GM18873 (cell line): ENCODE data around the gene STXBP2.

Source experiments
- ATAC-seq: cut with Tn5 transposase; IDR thresholded peaks from one replicate; pipeline ENCODE4 v1.9.1; 2021; ENCODE audit warnings: mild to moderate bottlenecking, moderate library complexity, moderate number of reproducible peaks; ENCODE audit not compliant: unreplicated experiment, low FRiP score

STXBP2 gene

DNA sequence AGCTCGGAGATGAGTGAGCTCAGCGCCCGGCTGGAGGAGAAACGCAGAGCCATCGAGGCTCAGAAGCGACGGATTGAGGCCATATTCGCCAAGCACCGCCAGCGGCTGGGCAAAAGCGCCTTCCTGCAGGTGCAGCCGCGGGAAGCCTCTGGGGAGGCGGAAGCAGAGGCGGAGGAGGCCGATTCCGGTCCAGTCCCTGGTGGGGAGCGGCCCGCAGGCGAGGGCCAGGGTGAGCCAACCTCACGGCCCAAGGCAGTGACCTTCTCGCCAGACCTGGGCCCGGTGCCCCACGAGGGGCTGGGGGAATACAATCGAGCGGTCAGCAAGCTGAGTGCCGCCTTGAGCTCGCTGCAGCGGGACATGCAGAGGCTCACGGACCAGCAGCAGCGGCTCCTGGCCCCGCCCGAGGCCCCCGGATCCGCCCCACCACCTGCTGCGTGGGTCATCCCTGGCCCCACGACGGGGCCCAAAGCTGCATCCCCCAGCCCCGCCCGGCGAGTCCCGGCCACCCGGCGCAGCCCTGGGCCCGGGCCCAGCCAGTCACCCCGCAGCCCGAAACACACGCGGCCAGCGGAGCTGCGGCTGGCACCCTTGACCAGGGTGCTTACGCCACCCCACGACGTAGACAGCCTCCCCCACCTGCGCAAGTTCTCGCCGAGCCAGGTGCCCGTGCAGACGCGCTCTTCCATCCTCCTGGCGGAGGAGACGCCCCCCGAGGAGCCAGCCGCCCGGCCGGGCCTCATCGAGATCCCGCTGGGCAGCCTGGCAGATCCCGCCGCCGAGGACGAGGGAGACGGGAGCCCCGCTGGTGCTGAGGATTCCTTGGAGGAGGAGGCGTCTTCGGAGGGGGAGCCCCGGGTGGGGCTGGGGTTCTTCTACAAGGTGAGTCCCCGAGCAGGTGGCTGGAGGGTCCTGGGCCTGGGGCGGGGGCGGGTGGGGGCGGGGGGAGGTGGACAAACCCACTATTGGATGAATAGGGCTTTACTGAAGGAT is 24.3 kb upstream of the STXBP2 start:
- ATAC-seq = no peak

DNA sequence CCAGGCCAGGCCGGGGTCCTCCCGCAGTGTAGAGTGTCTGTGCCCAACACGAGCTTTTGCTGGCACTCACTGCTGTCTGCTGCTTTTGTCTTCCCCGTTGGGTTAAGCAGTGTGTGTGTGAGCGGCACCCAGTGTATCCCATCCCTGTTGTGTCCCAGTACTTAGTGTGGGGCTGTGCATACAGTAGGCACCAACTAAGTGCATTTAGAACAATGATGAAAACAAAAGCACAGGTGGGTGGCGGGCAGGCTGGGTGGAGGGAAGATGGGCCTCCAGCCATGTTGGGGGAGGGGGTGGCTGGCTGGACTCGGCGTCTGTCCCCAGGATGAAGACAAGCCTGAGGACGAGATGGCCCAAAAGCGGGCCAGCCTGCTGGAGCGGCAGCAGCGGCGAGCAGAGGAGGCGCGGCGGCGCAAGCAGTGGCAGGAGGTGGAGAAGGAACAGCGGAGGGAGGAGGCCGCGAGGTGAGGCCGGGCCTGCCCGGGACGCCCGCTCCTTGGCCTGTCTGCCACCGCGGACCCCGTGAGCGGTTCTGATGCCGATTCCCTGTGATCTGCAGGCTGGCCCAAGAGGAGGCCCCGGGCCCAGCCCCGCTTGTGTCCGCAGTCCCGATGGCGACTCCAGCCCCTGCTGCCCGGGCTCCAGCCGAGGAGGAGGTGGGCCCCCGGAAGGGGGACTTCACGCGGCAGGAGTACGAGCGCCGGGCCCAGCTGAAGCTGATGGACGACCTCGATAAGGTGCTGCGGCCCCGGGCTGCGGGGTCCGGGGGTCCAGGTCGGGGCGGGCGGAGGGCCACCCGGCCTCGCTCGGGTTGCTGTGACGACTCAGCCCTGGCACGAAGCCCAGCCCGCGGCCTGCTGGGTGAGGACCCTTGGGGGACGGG is 21.8 kb upstream of the STXBP2 start:
- ATAC-seq = no peak

DNA sequence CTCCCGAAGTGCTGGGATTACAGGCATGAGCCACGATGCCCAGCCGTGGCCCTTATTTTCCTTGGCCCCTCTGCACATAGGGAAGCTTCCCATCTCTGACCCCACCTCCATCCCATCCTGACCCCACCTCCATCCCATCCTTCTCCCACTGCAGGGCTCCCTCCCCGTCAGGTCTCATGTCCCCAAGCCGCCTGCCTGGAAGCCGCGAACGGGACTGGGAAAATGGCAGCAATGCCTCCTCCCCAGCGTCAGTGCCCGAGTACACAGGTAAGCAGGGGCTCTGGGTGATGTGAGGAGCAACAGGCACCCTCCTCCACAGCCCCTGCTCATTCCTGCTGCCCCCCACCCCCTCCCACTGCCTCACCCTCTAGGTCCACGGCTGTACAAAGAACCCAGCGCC is 19.7 kb upstream of the STXBP2 start:
- no peak for ATAC-seq

DNA sequence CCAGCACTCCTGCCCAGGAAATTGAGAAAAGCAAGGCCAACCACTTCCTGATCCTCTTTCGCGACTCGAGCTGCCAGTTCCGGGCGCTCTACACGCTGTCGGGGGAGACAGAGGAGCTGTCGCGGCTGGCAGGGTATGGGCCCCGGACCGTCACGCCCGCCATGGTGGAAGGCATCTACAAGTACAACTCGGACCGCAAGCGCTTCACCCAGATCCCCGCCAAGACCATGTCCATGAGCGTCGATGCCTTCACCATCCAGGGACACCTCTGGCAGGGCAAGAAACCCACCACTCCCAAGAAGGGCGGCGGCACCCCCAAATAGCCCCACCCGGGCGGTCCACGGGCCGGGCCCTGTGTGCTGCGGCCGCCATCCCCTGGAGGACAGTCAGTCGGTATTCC is 19.2 kb upstream of the STXBP2 start:
- no peak for ATAC-seq

DNA sequence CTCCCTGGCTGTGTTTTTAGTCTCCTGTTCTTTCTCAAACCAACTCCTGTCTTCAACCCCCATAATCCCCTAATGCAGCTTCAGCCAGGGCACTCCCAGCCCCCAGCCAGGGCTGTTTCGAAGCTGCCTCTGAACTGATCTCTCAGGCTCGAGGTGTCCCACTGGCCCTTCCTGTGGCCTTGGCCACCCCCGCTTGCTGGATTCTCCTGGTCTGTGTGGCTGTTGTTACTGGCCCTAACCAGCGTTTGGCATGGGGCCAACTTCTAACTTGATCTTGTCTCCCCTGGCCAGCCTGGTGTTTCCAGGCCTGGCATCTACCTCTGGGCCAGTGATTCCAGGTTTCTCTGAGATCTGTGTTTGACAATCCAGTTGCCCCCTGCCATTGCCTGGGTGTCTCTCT is 18.6 kb upstream of the STXBP2 start:
- ATAC-seq = no peak

DNA sequence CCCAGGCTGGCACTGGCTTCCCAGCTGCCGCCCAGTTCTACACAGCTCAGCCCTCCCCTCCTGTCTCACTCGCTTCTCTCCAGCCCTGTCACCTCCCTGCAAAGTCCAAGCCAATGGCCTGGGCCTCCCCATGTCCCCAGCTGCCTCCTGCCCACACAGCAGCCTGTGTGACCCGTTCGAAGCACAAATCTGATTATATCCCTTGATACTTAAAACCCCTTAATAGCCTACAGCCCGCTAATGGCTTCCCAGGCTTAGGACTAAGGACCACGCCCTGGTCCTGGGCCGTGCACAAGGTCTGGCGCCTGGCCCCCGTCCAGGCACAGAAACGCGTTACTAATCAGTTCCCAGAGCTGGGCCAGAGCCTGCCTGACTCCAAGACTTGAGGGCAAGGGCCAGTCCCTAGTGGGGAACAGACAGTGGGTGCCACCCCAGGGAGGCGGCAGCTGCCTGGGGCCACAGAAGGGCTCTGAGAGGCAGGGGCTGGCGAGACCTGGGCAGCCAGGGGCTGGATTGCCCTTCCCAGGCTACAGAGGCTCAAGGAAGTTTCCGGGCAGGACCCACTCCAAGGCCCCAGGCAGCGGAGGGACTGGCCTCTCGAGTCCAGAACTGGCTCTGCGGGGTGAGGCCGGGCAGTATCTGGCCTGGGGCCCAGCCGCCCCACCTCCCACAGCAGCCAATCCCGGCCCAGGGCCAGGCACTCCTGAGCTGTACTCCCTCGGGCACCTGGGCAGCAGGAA is 18.0 kb upstream of the STXBP2 start:
- ATAC-seq = no peak

DNA sequence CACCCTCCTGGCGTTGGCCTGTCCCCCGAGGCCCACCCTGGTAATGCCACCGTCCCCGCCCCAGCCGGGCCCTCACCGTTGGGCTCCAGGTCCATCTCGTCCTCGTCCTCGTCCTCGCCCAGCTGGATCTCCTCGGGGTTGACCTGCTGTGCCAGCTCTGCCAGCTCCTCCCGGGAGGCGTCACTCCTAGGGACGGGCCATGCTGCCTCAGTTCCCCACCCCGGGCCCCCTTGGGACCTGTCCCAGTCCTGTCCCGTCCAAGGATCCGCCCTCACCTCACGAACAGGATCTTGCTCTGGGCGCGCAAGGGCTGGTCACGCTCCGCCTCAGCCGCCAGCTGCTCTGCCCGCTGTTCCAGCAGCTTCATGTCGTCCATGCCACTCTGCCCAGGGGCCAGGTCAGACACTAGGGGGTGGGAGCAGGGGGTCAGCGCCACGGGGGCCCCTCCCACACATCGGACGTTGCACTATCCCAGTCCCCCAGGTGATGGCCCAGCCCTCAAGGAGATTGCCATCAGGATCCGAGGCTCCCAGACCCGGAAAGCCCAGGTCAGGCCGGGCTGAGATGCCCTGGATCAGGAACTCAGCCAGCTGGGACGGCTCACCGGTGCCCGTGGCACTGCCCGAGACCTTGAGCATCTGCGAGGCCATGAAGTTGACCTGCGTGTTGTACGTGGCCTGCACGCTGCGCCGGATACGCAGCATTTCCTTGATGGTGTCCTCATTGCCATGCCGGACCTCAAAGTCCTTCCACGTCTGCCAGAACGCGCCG is 17.1 kb upstream of the STXBP2 start:
- ATAC-seq = no peak

DNA sequence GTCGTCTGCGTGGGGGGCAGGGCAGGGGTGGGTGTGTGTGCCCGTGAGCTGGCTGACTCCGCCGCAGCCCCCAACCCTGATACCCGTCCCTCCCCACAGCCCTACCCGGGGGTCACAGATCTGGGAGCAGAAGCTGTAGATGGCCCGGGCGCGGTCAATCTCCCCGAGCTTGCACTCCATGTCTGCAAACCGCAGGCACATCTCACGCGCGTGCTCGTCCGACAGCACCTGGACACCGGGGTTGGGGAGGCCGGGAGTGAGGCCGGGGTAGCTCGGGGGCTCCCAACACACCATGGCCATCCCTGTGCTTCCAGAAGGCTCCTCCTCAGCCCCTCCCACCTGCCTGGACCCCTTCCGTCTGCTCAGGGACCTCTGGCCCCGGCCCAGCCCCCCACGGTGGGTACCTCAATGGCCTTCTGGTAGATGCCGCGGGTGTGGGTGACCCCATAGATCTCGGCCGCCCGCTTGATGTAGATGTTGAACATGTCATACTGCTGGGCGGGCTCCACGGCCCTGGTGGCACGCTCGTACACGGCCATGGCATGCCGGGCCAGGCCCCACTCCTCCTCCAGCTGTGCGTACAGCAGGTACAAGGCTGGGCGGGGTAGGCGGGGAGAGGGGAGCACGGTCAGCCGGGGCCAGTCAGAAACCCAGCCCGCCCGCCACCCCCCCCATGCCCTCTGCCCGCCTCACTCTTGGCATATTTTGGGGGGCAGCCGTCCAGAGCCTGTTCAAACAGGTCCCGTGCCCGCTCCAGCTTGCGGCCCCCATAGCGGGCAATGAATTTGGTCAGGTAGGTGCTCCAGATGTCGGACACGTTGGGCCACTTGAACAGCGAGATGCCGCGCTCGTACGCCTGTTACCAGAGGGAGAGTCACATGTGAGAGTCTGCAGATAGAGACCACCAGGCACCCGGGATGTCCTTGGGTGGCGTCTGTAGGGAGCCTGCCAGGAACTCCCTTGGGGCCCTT is 16.2 kb upstream of the STXBP2 start:
- ATAC-seq = no peak

DNA sequence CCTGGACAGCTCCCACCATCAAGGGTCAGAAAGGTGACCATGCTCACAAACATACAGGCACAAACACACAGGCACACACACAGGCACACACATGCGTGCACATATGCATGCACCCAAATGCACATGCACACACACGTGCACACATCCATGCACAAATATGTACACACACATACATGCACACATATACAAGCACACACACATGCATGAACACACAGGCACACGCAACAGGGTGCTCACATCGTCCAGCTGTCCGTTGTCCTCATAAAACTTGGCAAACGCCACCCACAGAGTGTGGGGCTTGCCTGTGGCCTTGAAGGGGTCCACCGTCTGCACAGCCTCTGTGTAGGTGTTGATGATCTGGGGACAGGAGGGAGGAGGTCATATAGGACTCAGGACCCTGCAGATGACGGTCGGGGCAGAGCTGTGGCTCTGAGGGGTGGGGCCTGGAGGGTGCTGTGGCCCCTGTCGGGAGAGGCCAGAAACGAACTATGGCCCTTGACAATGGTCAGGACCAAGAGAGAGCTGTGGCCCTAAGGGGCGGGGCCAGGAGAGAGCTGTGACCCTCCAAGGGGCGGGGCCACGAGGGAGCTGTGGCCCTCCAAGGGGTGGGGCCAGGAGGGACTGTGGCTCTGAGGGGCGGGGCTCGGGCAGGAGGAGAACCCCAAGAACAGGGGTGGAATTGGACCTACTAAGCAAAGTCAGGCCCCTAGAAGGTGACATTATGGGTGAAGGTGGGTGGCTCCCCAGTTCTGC is 13.8 kb upstream of the STXBP2 start:
- no peak for ATAC-seq

DNA sequence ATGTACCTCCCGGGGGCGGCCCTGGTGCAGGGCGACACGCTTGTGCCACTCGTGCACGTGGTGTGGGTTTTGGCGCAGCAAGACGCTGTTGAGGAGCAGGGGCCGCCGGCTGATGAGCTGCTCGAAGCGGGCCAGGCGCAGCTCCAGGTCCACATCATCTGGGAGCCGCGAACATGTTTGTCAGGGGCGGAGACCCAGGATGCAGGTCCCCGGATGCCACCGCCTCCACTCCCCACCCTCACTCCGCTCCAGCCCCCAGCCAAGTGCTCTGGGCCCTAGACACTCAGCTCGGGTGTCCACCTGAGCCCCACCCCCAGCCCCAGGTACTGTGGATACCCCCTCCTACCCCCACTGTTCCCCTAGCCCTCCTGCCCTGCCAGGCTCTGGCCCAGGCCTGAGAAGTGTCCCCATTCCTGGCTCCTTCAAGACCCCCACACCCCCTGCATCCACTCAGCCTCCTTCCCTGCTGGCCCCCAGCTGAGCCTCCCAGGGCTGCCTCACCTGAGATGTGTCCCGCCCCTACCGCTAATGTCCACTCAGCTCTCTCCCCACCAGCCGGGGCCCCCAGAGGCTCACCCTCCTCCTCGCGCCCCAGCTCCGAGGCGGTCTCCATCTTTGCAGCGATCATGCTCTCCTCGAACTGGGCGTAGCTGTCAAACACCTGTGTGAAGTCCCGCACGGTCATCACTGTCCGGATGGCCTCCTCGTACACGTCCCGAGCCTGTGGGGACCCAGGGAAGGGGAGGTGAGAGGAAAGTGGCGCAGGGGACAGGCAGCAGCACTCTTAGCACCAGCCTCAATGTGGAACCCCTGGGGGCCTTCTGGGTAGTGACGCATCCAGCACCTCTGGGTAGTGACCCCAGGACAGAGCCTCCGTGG is 12.9 kb upstream of the STXBP2 start:
- no peak for ATAC-seq

DNA sequence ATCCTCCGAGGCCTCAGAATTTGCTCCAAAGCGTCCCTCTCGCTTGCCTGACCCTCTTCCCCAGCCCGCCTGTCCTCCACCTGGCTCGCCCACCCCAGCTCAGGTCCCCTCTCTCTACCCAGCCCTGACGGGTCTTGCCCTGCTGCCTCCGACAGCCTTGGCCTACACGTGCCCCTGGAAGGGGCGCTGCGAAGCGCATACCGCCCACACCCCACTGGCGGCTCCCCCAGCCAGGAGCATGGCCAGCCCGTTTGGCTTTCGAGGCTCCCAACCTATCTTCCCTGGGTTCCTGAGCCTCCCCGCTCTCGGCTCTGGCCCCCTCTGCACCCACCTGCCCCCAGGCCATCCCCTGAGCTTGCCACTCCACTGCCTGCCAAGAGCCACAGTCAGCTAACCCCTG is 12.1 kb upstream of the STXBP2 start:
- no peak for ATAC-seq

DNA sequence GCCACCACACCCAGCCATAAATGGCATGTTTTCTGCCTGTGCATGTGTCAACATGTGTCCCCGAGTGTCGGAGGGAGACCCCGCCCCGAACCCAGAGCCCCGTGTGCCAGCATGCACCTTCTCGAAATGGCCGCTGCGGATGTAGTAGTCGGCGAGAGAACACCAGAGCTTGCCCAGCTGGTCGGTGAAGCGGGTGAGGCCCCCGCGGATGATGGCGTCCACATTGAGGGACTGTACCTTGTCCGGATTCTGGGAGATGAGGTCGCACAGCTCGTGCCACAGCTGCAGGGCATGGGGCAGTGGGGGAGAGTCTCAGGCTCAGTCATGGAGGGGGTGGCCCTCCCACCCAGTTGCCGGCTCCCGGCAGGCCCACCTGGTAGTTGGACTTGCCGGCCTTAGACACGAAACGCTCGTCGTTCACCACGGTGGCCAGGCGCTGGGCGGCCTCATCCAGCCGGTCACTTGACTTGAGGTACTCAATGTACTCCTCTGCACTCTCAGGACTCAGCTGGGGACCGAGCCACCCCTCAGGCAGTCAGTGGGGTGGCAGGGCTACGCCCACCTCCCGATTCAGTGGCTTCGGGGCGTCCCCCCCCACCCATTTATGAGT is 11.0 kb upstream of the STXBP2 start:
- no peak for ATAC-seq

DNA sequence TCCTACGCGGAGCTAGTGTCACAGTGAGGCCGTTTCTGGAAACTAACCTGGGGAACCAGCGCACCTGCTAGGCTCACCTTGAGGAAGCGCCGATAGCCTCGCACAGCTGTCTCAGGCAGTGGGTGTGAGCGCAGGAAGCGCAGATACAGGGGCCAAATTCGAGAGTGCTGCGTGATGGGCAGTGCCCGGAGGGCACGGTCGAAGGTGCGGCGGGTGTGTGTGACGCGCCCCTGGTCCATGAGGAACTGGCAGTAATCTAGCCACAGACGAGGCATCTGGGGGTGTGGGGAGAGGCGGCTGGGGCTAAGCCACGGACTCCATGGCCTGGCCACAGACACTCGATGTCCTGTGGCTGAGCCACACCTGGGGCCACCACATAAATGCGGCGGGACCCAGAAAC is 9.7 kb upstream of the STXBP2 start:
- ATAC-seq = no peak

DNA sequence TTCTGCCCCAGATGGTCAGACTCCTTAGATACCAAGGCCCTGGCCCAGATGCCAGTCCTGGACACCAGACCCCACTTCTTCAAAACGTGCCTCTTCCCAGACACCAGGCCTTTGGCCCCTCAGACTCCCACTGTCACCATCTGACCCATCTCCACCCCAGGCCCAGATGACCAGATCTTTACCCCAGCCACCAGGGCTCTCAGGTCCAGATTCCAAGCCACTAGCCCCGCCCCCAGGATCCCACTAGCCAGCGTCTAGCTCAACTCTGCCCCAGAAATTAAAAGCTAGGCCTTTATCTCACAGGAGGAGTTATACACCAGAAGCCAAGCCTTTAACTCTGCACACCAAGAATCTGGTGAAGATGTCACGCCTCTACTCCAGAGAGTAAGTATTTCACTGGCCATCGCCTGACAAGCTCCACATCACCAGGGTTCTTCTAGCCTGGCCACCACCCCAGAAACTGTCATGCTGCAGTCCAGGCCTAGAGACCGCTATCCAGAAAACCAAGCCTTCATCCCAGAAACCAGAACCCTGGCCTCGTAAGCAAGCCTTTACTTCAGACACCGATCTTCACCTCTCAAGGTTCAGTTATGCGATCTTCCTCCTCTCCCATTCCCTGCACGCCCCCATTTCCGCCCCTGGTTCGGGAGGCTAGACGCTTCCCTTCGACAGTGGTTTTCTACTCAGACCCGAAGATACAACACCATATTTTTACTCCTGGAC is 8.2 kb upstream of the STXBP2 start:
- ATAC-seq = no peak

DNA sequence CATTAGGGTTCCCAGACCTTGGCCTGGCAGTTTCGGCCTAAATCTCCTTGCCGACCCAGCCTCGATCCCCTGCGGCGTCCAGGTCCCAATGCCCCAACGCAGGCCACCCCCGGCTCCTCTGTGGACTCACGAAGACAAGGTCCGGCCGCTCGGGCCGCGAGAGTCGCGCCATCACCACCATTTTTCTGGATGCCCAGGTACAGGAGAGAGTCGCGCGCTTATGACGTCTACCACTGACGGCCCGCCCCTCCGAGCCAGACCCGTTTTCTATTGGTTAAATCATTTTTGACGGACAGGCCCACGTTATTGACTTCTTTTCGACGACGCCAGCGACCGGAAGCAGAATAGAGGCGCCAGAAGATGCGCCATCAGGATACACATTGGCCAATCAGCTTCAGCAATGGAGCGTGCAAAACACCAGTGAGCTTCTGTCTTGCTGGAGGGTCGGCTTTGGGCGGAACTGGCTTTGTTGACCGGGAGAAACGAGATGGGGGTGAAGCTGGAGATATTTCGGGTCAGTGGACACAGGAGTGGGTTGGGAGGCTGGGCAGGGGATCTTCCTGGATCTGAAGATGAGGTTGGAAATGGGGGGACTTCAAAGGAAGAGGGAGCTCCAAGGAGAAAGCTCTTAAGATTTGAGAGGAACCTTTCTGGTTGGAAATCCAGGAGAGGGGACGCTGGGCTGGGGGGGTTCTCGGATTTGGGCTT is 7.4 kb upstream of the STXBP2 start, which contains the start of the genes PET100 and XAB2:
TSS of gene PET100 (plus strand) at position 447 of the 708 bp plus-strand sequence. CDS start at position 488, 41 bp downstream.
TSS of gene XAB2 (minus strand) at position 199 of the 708 bp plus-strand sequence. CDS start at position 181, 18 bp downstream.
- ATAC-seq = peak; percentile 84
